ENCODE data around the gene ADGRG6.

The ADGRG6 gene

GRCh38 chr6:142331601-142332000 lies 29.8 kb downstream of the ADGRG6 start:
- DNase-seq (ENCODE audit: extremely low read depth, low read depth): no peak
- TF ChIP-seq CTCF (IDR thresholded peaks at IDR 0.05; ENCODE audit: low read depth, low read length, missing control alignments): no peak
- H3K4me3 ChIP-seq (replicated peaks; ENCODE audit: low read depth, low read length): no peak overlapping the region

GRCh38 chr6:142332393-142333098 lies 30.7 kb downstream of the ADGRG6 start:
- H3K4me3 ChIP-seq (replicated peaks; ENCODE audit: low read depth, low read length): no peak overlapping the region
- no peak for DNase-seq (ENCODE audit: extremely low read depth, low read depth)
- no peak for TF ChIP-seq CTCF (IDR thresholded peaks at IDR 0.05; ENCODE audit: low read depth, low read length, missing control alignments)

GRCh38 chr6:142333431-142333830 lies 31.6 kb downstream of the ADGRG6 start:
- H3K4me3 ChIP-seq (replicated peaks; ENCODE audit: low read depth, low read length): no peak overlapping the region
- no peak for DNase-seq (ENCODE audit: extremely low read depth, low read depth)
- TF ChIP-seq CTCF (IDR thresholded peaks at IDR 0.05; ENCODE audit: low read depth, low read length, missing control alignments): no peak

- TF ChIP-seq CTCF (IDR thresholded peaks at IDR 0.05; ENCODE audit: low read depth, low read length, missing control alignments): no peak
- no peak overlapping the region for H3K4me3 ChIP-seq (replicated peaks; ENCODE audit: low read depth, low read length)
- DNase-seq (ENCODE audit: extremely low read depth, low read depth): no peak
Observed at GRCh38 chr6:142334294-142334693, 32.5 kb downstream of the ADGRG6 start.

- H3K4me3 ChIP-seq (replicated peaks; ENCODE audit: low read depth, low read length): no peak overlapping the region
- DNase-seq (ENCODE audit: extremely low read depth, low read depth): no peak
- no peak for TF ChIP-seq CTCF (IDR thresholded peaks at IDR 0.05; ENCODE audit: low read depth, low read length, missing control alignments)
Observed at GRCh38 chr6:142335415-142335814, 33.6 kb downstream of the ADGRG6 start.

- TF ChIP-seq CTCF (IDR thresholded peaks at IDR 0.05; ENCODE audit: low read depth, low read length, missing control alignments): no peak
- DNase-seq (ENCODE audit: extremely low read depth, low read depth): no peak
- no peak overlapping the region for H3K4me3 ChIP-seq (replicated peaks; ENCODE audit: low read depth, low read length)
Observed at GRCh38 chr6:142336183-142336582, 34.4 kb downstream of the ADGRG6 start.

- no peak for TF ChIP-seq CTCF (IDR thresholded peaks at IDR 0.05; ENCODE audit: low read depth, low read length, missing control alignments)
- DNase-seq (ENCODE audit: extremely low read depth, low read depth): no peak
- no peak overlapping the region for H3K4me3 ChIP-seq (replicated peaks; ENCODE audit: low read depth, low read length)
Observed at GRCh38 chr6:142336787-142337186, 35.0 kb downstream of the ADGRG6 start.

Data from HFF-Myc (cell line).